Bronchial epithelial cell (primary cell): ENCODE results near the gene CDKL2. TPM values are rescaled to one million over a fixed set of nuclear protein-coding genes. Genes with fewer than 3 reads are reported as not detected.

Experiments used
- DNase-seq: peaks from one replicate; pipeline ENCODE4 v3.0.0-alpha.2; 2010; ENCODE audit warnings: low read depth
- FAIRE-seq: peaks from 2 replicates; lab custom pipeline; 2011; peaks lifted over from hg19 to GRCh38; lab: Jason Lieb, UNC
- H3K27me3 ChIP-seq: 2 replicates; pipeline ENCODE4 v1.5.1; 2011; ENCODE audit warnings: low read length; ENCODE audit not compliant: control insufficient read depth, insufficient read depth
- H3K36me3 ChIP-seq: 2 replicates; pipeline ENCODE4 v1.5.1; 2011; ENCODE audit warnings: low read length; ENCODE audit not compliant: control insufficient read depth, insufficient read depth
- H3K4me3 ChIP-seq: 2 replicates; pipeline ENCODE4 v1.5.1; 2011; ENCODE audit warnings: mild to moderate bottlenecking, low read depth, low read length, control low read depth
- total RNA-seq: library from RNA; depleted of rRNA; stranded (reverse); fragments of >200 nt; gene quantifications from 2 replicates; pipeline ENCODE4 v1.2.1, GENCODE V29; 2014
- TF ChIP-seq, protein P1 (sequence below): IDR thresholded peaks from 2 replicates; pipeline ENCODE4 v1.5.1; 2011; ENCODE audit warnings: mild to moderate bottlenecking, moderate library complexity, low read length, control low read depth, inconsistent platforms; ENCODE audit not compliant: insufficient read depth, severe bottlenecking

The CDKL2 gene
- total RNA-seq, 1 donor from 2014 or later, result 1.3 TPM

- TF ChIP-seq, protein P1, sequence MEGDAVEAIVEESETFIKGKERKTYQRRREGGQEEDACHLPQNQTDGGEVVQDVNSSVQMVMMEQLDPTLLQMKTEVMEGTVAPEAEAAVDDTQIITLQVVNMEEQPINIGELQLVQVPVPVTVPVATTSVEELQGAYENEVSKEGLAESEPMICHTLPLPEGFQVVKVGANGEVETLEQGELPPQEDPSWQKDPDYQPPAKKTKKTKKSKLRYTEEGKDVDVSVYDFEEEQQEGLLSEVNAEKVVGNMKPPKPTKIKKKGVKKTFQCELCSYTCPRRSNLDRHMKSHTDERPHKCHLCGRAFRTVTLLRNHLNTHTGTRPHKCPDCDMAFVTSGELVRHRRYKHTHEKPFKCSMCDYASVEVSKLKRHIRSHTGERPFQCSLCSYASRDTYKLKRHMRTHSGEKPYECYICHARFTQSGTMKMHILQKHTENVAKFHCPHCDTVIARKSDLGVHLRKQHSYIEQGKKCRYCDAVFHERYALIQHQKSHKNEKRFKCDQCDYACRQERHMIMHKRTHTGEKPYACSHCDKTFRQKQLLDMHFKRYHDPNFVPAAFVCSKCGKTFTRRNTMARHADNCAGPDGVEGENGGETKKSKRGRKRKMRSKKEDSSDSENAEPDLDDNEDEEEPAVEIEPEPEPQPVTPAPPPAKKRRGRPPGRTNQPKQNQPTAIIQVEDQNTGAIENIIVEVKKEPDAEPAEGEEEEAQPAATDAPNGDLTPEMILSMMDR, result no peak
- DNase-seq, result no peak
- Histone ChIP-seq H3K4me3 (no peak overlapping the region), H3K36me3 (peaks cover 1% of the 10 kb centered on the region), H3K27me3 (no peaks in the 10 kb centered on the region)
- no peak for FAIRE-seq
Measured at GRCh38 chr4:75530556-75531322, 99.6 kb downstream of the CDKL2 start.

Other genes starting within 250 kb of the CDKL2 start
- gene RCHY1, start 116.1 kb downstream of the CDKL2 start, total RNA-seq, result 22.6 and 30.0 TPM in 2 replicates
- 9.7 and 12.3 TPM in 2 replicates for gene THAP6, start 116.1 kb downstream of the CDKL2 start, total RNA-seq
- not detected in 2 replicates for gene ODAPH, start 74.5 kb downstream of the CDKL2 start, total RNA-seq
- gene G3BP2, start 42.9 kb upstream of the CDKL2 start, total RNA-seq, result 190 and 204 TPM in 2 replicates
- gene USO1, start 94.0 kb upstream of the CDKL2 start, total RNA-seq, result 74.6 and 89.5 TPM in 2 replicates